Ishikawa (cell line): ENCODE results near the gene COMMD6.
A peak's percentile ranks its signal among the peaks of the same experiment; 100 is the strongest.

ENCODE experiments used
- CEBPB ChIP-seq: IDR thresholded peaks from 2 replicates; pipeline ENCODE4 v1.6.1; 2012
- CREB1 ChIP-seq: IDR thresholded peaks from 2 replicates; pipeline ENCODE4 v1.6.1; 2012; ENCODE audit warnings: low read depth
- EGR1 ChIP-seq: IDR thresholded peaks from 2 replicates; pipeline ENCODE4 v1.6.1; 2012
- EP300 ChIP-seq: IDR thresholded peaks from 2 replicates; pipeline ENCODE4 v1.6.1; 2012; ENCODE audit warnings: borderline replicate concordance
- FOXM1 ChIP-seq: IDR thresholded peaks from 2 replicates; pipeline ENCODE4 v1.6.1; 2012; ENCODE audit warnings: low read depth, borderline replicate concordance
- NFIC ChIP-seq: IDR thresholded peaks from 2 replicates; pipeline ENCODE4 v1.6.1; 2012
- RAD21 ChIP-seq: IDR thresholded peaks from 2 replicates; pipeline ENCODE4 v1.6.1; 2012; ENCODE audit warnings: low read depth
- TAF1 ChIP-seq: IDR thresholded peaks from 2 replicates; pipeline ENCODE4 v1.6.1; 2012; ENCODE audit warnings: low read depth, mild to moderate bottlenecking
- TCF12 ChIP-seq: IDR thresholded peaks from 2 replicates; pipeline ENCODE4 v1.6.1; 2012; ENCODE audit warnings: low read depth
- TEAD4 ChIP-seq: IDR thresholded peaks from 2 replicates; pipeline ENCODE4 v1.6.1; 2012
- USF1 ChIP-seq: IDR thresholded peaks from 2 replicates; pipeline ENCODE4 v1.6.1; 2012
- YY1 ChIP-seq: IDR thresholded peaks from 2 replicates; pipeline ENCODE4 v1.6.1; 2012; ENCODE audit warnings: low read depth
- ZBTB7A ChIP-seq: IDR thresholded peaks from 2 replicates; pipeline ENCODE4 v1.6.1; 2012; ENCODE audit warnings: low read depth
- TF ChIP-seq, protein P1 (sequence below): IDR thresholded peaks from 2 replicates; pipeline ENCODE4 v1.6.1; 2012; ENCODE audit warnings: low read depth, mild to moderate bottlenecking
- TF ChIP-seq, protein P2 (sequence below): IDR thresholded peaks from 2 replicates; pipeline ENCODE4 v1.6.1; 2012

The COMMD6 gene

GRCh38 chr13:75555836-75556235 is 18.2 kb upstream of the COMMD6 start:
- TF ChIP-seq TCF12 (no peak), ZBTB7A (no peak), TAF1 (no peak), NFIC (no peak), EP300 (no peak)
- TF ChIP-seq, protein P1, sequence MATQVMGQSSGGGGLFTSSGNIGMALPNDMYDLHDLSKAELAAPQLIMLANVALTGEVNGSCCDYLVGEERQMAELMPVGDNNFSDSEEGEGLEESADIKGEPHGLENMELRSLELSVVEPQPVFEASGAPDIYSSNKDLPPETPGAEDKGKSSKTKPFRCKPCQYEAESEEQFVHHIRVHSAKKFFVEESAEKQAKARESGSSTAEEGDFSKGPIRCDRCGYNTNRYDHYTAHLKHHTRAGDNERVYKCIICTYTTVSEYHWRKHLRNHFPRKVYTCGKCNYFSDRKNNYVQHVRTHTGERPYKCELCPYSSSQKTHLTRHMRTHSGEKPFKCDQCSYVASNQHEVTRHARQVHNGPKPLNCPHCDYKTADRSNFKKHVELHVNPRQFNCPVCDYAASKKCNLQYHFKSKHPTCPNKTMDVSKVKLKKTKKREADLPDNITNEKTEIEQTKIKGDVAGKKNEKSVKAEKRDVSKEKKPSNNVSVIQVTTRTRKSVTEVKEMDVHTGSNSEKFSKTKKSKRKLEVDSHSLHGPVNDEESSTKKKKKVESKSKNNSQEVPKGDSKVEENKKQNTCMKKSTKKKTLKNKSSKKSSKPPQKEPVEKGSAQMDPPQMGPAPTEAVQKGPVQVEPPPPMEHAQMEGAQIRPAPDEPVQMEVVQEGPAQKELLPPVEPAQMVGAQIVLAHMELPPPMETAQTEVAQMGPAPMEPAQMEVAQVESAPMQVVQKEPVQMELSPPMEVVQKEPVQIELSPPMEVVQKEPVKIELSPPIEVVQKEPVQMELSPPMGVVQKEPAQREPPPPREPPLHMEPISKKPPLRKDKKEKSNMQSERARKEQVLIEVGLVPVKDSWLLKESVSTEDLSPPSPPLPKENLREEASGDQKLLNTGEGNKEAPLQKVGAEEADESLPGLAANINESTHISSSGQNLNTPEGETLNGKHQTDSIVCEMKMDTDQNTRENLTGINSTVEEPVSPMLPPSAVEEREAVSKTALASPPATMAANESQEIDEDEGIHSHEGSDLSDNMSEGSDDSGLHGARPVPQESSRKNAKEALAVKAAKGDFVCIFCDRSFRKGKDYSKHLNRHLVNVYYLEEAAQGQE: no peak

DNA sequence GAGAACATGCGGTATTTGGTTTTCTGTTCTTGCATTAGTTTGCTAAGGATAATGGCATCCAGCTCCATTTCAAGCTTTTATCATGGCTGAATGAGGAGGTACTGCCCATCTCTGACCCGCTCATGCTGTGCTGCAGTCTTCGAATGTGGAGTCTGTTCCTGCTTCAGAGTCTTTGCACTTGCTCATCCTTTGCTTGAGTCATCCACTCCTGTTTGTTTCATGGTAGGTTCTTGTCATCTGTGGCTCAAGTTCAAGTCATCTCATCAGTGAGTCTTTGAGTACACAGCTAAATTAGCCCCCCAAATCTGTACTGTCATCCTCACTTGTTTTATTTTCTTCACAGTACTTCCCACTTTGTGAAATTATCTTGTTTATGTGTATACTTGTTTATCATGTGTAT is 17.3 kb upstream of the COMMD6 start:
- TF ChIP-seq USF1 (no peak), EP300 (no peak), RAD21 (no peak)

DNA sequence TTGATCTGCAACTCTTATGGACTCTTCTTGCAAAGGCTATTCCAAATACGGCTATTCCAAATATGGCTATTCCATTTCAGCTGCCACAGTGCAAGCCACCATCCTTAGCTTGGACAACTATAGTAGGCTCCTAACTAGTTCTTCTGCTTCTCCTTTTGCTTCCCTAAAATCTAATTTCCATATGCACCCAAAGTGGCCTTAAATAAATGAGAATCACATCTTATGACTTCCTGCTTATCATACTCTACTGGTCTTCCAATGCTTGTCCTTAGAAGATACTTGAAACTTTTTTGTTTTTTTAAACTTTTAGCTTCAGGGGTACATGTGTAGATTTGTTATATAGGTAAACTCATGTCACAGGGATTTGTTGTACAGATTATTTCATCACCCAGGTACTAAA is 16.8 kb upstream of the COMMD6 start:
- TF ChIP-seq RAD21 (no peak), CEBPB (no peak), TAF1 (no peak), ZBTB7A (no peak), TEAD4 (no peak)
- TF ChIP-seq, protein P2, sequence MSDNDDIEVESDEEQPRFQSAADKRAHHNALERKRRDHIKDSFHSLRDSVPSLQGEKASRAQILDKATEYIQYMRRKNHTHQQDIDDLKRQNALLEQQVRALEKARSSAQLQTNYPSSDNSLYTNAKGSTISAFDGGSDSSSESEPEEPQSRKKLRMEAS: no peak

DNA sequence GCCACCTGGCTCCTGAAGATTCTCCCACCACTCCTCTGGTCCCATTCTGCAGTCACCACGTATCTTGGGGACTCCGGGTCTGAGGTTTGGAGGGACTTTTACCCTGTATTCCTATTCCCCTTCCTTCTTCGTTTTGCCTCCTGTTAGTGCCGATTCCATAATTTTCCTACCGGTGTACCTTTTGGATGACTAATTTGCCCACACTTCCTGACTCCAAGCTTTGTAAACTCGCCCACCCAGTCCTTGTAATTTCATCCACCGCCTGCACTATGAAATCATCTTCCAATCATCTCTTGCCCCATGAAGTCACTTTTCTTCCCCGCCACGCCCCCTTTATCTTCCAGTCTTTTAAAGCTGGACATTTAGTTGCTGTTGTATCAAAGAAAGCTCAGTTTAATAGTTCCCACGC is 12.5 kb upstream of the COMMD6 start:
- TF ChIP-seq TAF1 (no peak), TEAD4 (no peak), EP300 (no peak), CEBPB (no peak)

- TF ChIP-seq CREB1: 0 out of 2 replicates have a peak, but pooled peaks have one; percentile 40
- no peak for TF ChIP-seq CEBPB
- peak; percentile 63 for TF ChIP-seq USF1
- TF ChIP-seq TEAD4: no peak
- TF ChIP-seq, protein P1: no peak
- peak; percentile 82 for TF ChIP-seq YY1
- TF ChIP-seq, protein P2: peak; percentile 98
- TF ChIP-seq RAD21: peak; percentile 64
- peak; percentile 86 for TF ChIP-seq TAF1
- peak; percentile 48; the same call in 1 of the 2 replicates for TF ChIP-seq EP300
- TF ChIP-seq TCF12: peak; percentile 28; the same call in 1 of the 2 replicates
- no peak for TF ChIP-seq ZBTB7A
- no peak for TF ChIP-seq FOXM1
- peak; percentile 100 for TF ChIP-seq EGR1
- TF ChIP-seq NFIC: no peak; the same call in 1 of the 2 replicates
Observed at GRCh38 chr13:75549262-75550158, 11.9 kb upstream of the COMMD6 start, which contains the start of gene UCHL3. UCHL3 (plus strand) TSS chr13:75549791; CDS start chr13:75549821, 30 bp downstream.

- no peak for TF ChIP-seq YY1
- no peak for TF ChIP-seq CREB1
- no peak for TF ChIP-seq EGR1
- no peak for TF ChIP-seq TEAD4
- TF ChIP-seq NFIC: no peak
- TF ChIP-seq, protein P1: no peak
- TF ChIP-seq TAF1: no peak
- no peak for TF ChIP-seq RAD21
- TF ChIP-seq, protein P2: no peak
- no peak for TF ChIP-seq CEBPB
- TF ChIP-seq FOXM1: no peak
- no peak for TF ChIP-seq USF1
- TF ChIP-seq EP300: no peak
- TF ChIP-seq TCF12: no peak
- no peak for TF ChIP-seq ZBTB7A
Observed at GRCh38 chr13:75547917-75548316, 10.3 kb upstream of the COMMD6 start.
